Colonic mucosa (tissue), 4 donors: ENCODE results near the gene NPTX2. TPM values are rescaled to one million over a fixed set of nuclear protein-coding genes. Genes with fewer than 3 reads are reported as not detected.

ENCODE experiments used
- DNase-seq: peaks from one replicate; pipeline ENCODE4 v3.0.0-alpha.2; 2020
- H3K27ac ChIP-seq: fragments of 200-600 bp; one replicate; pipeline ENCODE4 v1.8.0; 2021
- H3K27me3 ChIP-seq: fragments of 200-600 bp; one replicate; pipeline ENCODE4 v1.8.0; 2021
- H3K36me3 ChIP-seq: fragments of 200-600 bp; one replicate; pipeline ENCODE4 v1.8.0; 2021
- H3K4me1 ChIP-seq: fragments of 200-600 bp; one replicate; pipeline ENCODE4 v1.8.0; 2021; ENCODE audit warnings: mild to moderate bottlenecking
- H3K4me3 ChIP-seq: fragments of 200-600 bp; one replicate; pipeline ENCODE4 v1.8.0; 2021
- H3K9ac ChIP-seq, 2 donors: one replicate each; pipeline ENCODE4 v1.7.0; 2013; ENCODE audit warnings: control low read depth in 2 of 2, low read depth in 2 of 2, low read length in 2 of 2
- H3K9me3 ChIP-seq: fragments of 200-600 bp; one replicate; pipeline ENCODE4 v1.8.0; 2021
- CTCF ChIP-seq: fragments of 200-600 bp; IDR thresholded peaks from one replicate; pipeline ENCODE4 v1.8.0; 2022; ENCODE audit warnings: antibody characterized with exemption, mild to moderate bottlenecking
- intact Hi-C: fragments of 100-400 bp; cut with DNase I; formaldehyde crosslinking; loops from one replicate; pipeline ENCODE4 v1.14.1; 2022
- total RNA-seq, 2 donors: library from RNA; stranded (reverse); fragmentation: NEBNext Ultra II Directional in 1 of 2; extraction: Animal tissue kit (Norgen Biotek cat#: 25700) in 1 of 2; gene quantifications; one replicate each; pipeline ENCODE4 v1.2.1, GENCODE V29; 2021
- donor health status: healthy.
- donor health status: DM: no; HTN: no; CAD: no.
- donor health status: DM: no; HTN: no; CAD: no.

NPTX2 gene
- total RNA-seq, 2 donors from 2014 or later: 0.89 to 1.6 TPM

DNA sequence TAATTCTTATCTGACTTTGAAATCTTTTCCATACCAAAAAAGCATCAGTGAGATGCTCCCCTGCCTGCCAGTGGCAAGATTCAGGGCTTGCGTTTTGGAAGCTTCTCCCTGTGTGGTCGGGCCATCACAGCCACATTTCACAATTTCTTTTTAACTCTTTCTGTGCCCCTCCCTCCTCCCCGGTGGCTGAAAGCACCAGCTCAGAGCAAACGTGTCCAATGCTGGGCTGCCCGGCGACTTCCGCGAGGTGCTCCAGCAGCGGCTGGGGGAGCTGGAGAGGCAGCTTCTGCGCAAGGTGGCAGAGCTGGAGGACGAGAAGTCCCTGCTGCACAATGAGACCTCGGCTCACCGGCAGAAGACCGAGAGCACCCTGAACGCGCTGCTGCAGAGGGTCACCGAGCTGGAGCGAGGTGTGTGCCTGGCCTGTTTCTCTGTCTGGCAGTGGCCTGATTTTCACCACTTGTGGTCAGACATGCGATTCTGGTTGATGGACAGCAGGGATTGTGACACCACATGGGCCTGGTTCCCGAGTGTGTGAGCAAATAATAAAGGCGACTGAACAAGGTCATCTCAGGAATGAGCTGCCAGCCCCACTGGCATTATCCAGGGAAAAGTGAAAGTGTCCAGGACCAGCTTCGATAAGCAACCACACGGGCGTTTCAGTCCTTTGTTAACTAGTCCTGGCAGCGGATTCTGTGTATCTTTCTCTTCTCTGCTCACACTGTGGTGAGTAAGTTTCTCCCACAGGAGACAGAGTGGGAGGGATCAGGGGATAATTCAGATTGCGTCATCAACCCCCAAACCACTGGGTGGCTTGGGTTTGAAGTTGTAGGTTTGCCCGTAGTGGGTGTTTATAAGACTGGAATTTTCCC is 2.6 kb downstream of the NPTX2 start:
- Histone ChIP-seq H3K27me3 (peaks cover 34% of the 10 kb centered on the region), H3K4me1 (no peaks in the 10 kb centered on the region), H3K4me3 (no peak overlapping the region), H3K27ac (no peak overlapping the region), H3K36me3 (no peaks in the 10 kb centered on the region), H3K9me3 (no peaks in the 10 kb centered on the region), H3K9ac (no peak overlapping the region)
- intact Hi-C loops: no loop called here
- no peak for DNase-seq
- TF ChIP-seq CTCF: no peak

GRCh38 chr7:98621573-98622482 is 4.7 kb downstream of the NPTX2 start:
- H3K27me3 ChIP-seq: peaks cover 24% of the 10 kb centered on the region
- no peak overlapping the region for H3K27ac ChIP-seq
- no peaks in the 10 kb centered on the region for H3K9me3 ChIP-seq
- H3K4me1 ChIP-seq: no peaks in the 10 kb centered on the region
- H3K36me3 ChIP-seq: no peaks in the 10 kb centered on the region
- no peak for TF ChIP-seq CTCF
- H3K9ac ChIP-seq: no peak overlapping the region
- H3K4me3 ChIP-seq: no peak overlapping the region
- intact Hi-C loops: no loop called here
- no peak for DNase-seq

- TF ChIP-seq CTCF: no peak
- no peak overlapping the region for H3K9ac ChIP-seq
- intact Hi-C loops: no loop called here
- H3K9me3 ChIP-seq: no peaks in the 10 kb centered on the region
- H3K36me3 ChIP-seq: no peaks in the 10 kb centered on the region
- peaks cover 14% of the 10 kb centered on the region for H3K27me3 ChIP-seq
- no peak overlapping the region for H3K4me3 ChIP-seq
- H3K27ac ChIP-seq: no peak overlapping the region
- no peaks in the 10 kb centered on the region for H3K4me1 ChIP-seq
- DNase-seq: no peak
Measured at GRCh38 chr7:98622926-98623325, 5.8 kb downstream of the NPTX2 start.

- TF ChIP-seq CTCF: no peak
- Histone ChIP-seq H3K9me3 (no peaks in the 10 kb centered on the region), H3K4me1 (no peaks in the 10 kb centered on the region), H3K36me3 (no peaks in the 10 kb centered on the region), H3K27me3 (no peaks in the 10 kb centered on the region), H3K9ac (no peak overlapping the region), H3K27ac (no peak overlapping the region), H3K4me3 (no peak overlapping the region)
- no peak for DNase-seq
- intact Hi-C loops: no loop called here
Measured at GRCh38 chr7:98624846-98625420, 7.8 kb downstream of the NPTX2 start.
